ENCODE measurements around the gene ZNF467.

The ZNF467 gene

GRCh38 chr7:149722356-149722957 lies 50.9 kb downstream of the ZNF467 start:
- in situ Hi-C loops (cut with MboI; ENCODE audit: low pct_unique_long_range_greater_than_20kb, low sequenced_read_pairs): no loop called here

DNA sequence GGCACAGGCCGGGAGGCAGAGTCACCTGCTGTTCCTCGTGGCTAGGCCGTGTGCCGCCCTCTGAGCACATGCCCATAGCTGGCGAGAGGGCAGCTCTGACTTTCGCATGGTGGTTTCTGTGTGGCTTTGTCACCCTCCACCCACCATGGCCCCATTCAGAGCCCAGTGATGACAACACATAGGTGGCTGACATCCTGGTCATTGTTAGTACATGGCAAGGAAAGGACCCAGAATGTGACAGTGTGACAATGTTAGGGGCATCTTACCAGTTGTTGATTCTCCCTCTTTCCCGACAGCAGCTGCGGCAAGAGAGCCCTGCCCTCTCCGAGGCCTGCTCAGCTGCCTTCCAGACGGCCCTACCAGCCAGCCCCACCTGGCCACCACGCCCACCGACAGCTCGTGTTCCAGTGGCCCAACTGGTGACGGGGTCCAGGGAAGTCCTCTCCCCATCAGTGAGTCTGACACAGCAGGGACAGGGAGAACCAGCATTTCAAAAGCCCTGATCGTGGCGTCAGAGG lies 52.2 kb downstream of the ZNF467 start:
- no peak for DNase-seq
- in situ Hi-C loops (cut with MboI; ENCODE audit: low pct_unique_long_range_greater_than_20kb, low sequenced_read_pairs): no loop called here

More at GRCh38 chr7:149722356-149722957, 50.9 kb downstream of the ZNF467 start:
- DNase-seq: no peak

- in situ Hi-C loops (cut with MboI; ENCODE audit: low pct_unique_long_range_greater_than_20kb, low sequenced_read_pairs): no loop called here
- no peak for DNase-seq
Measured at GRCh38 chr7:149720372-149721083, 52.9 kb downstream of the ZNF467 start.

- in situ Hi-C loops (cut with MboI; ENCODE audit: low pct_unique_long_range_greater_than_20kb, low sequenced_read_pairs): no loop called here
Measured at GRCh38 chr7:149719912-149720335, 53.5 kb downstream of the ZNF467 start.

DNA sequence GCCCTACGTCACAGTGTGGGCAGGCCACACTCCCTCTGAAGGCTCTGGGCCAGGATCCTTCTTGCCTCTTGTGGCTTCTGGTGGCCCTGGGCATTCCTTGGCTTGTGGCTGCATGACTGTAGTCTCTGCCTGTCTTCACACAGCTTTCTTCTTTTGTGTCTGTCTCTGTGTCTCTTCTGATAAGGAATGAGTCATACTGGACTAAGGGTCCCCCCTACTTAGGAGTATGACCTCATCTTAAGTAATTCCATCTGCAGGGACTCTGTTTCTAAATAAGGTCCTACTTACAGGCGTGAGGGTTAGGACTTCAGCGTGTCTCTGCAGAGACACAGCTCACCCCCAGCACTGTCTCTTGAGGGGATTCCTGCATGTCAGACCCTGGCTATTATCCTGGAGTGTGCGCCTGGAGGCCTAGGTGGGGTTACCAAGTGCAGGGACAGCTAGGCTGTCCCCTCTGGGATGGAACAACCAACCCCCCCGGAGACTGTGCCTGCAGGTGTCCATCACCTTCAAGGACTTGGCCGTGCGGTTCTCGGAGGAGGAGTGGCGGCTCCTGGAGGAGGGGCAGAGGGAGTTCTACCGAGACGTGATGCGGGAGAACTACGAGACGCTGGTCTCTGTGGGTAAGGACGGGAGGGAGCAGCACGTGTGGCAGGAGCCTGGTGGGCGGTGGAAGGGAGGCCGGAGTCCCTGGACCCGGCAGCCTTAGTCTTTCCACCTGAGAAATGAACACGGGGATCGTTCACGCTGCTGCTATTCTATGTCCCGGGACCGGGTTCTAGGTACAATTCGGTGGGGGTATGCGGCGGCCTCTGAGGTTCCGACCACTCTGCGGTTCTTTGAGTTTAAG lies 54.1 kb downstream of the ZNF467 start:
- in situ Hi-C loops (cut with MboI; ENCODE audit: low pct_unique_long_range_greater_than_20kb, low sequenced_read_pairs): no loop called here
- no peak for DNase-seq

More at GRCh38 chr7:149719912-149720335, 53.5 kb downstream of the ZNF467 start:
- no peak for DNase-seq

DNA sequence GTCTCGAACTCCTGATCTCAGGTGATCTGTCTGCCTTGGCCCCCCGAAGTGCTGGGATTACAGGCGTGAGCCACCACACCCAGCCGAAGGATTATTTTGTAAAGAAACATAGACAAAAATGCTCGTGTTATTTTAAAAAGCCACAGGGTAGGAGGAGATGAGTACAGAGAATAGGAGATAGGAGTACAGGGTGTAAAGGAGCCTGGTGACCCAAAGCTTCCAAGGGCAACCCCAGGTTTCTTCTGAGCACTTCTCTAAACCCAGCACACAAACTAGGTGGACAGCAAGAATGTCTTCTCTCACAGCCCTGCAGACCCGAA lies 54.7 kb downstream of the ZNF467 start:
- in situ Hi-C loops (cut with MboI; ENCODE audit: low pct_unique_long_range_greater_than_20kb, low sequenced_read_pairs): no loop called here

GRCh38 chr7:149717481-149717880 lies 55.9 kb downstream of the ZNF467 start:
- DNase-seq: no peak

More for the DNA sequence above, 54.7 kb downstream of the ZNF467 start:
- no peak for DNase-seq

GRCh38 chr7:149716932-149717307 lies 56.5 kb downstream of the ZNF467 start:
- in situ Hi-C loops (cut with MboI; ENCODE audit: low pct_unique_long_range_greater_than_20kb, low sequenced_read_pairs): no loop called here
- no peak for DNase-seq

More at GRCh38 chr7:149717481-149717880, 55.9 kb downstream of the ZNF467 start:
- in situ Hi-C loops (cut with MboI; ENCODE audit: low pct_unique_long_range_greater_than_20kb, low sequenced_read_pairs): no loop called here

- in situ Hi-C loops (cut with MboI; ENCODE audit: low pct_unique_long_range_greater_than_20kb, low sequenced_read_pairs): no loop called here
- no peak for DNase-seq
Measured at GRCh38 chr7:149716007-149716931, 57.1 kb downstream of the ZNF467 start.

DNA sequence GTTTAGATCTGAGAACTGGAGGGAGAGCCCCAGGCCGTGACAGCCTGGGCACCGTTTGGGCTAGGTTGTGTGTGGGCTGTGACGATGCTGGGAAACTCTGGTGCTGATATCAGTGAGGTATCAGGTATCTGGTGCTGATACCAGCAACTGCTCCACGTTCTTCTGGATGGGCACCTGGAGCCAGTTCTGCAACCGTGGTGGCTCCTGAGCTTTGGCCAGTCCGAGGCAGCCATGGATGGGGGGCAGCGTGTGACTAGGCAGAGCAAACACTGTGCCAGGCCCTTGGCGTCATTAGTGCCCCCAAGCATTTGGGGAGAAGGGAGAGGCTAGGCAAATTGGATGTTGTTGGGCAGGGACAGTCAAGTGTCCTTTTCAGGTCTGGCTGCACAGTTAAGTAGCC lies 57.9 kb downstream of the ZNF467 start:
- no peak for DNase-seq
- in situ Hi-C loops (cut with MboI; ENCODE audit: low pct_unique_long_range_greater_than_20kb, low sequenced_read_pairs): no loop called here

GRCh38 chr7:149714910-149715471 lies 58.4 kb downstream of the ZNF467 start:
- in situ Hi-C loops (cut with MboI; ENCODE audit: low pct_unique_long_range_greater_than_20kb, low sequenced_read_pairs): no loop called here

More at GRCh38 chr7:149714910-149715471, 58.4 kb downstream of the ZNF467 start:
- DNase-seq: no peak

Data from KBM-7 (cell line).